ENCODE results near the gene POU6F2. TPM values are rescaled to one million over a fixed set of nuclear protein-coding genes. Genes with fewer than 3 reads are reported as not detected.

Gene POU6F2
- total and polyA plus RNA-seq, 8 donors, result 0.37 TPM; not detected in 7

GRCh38 chr7:39295796-39296195 lies 318.1 kb downstream of the POU6F2 start:
- no peaks in the 10 kb centered on the region for H3K9me3 ChIP-seq
- TF ChIP-seq POLR2AphosphoS5 (IDR thresholded peaks at IDR 0.05), result no peak
- TF ChIP-seq POLR2A (IDR thresholded peaks at IDR 0.05), result no peak
- no peak for TF ChIP-seq CTCF (IDR thresholded peaks at IDR 0.05)
- peaks cover 0 to 12% (median 0%) of the 10 kb centered on the region in 4 donors for H3K4me1 ChIP-seq
- H3K4me3 ChIP-seq, result no peak overlapping the region
- no peak overlapping the region for H3K27ac ChIP-seq
- DNase-seq, result peak in 1 of 2 donors; percentile 29
- no peaks in the 10 kb centered on the region for H3K36me3 ChIP-seq
- H3K27me3 ChIP-seq, result no peaks in the 10 kb centered on the region
- intact Hi-C loops (cut with DNase I; ENCODE audit: low total_unique reads), result no loop called here

- H3K27ac ChIP-seq, result peak overlapping the region in 1 of 5 donors; percentile 50
- intact Hi-C loops (cut with DNase I; ENCODE audit: low total_unique reads), result no loop called here
- no peak for DNase-seq
- H3K9me3 ChIP-seq, result no peaks in the 10 kb centered on the region
- no peak overlapping the region for H3K4me3 ChIP-seq
- H3K4me1 ChIP-seq, result peaks cover 0 to 12% (median 0%) of the 10 kb centered on the region in 4 donors
- H3K27me3 ChIP-seq, result no peaks in the 10 kb centered on the region
- H3K36me3 ChIP-seq, result no peaks in the 10 kb centered on the region
- 63 to 71% (median 64%) methylated on average over 6 of the region's 6 CpGs for WGBS, 5 donors
- no peak for TF ChIP-seq EP300 (IDR thresholded peaks at IDR 0.05)
- TF ChIP-seq POLR2A (IDR thresholded peaks at IDR 0.05), result no peak
- no peak for TF ChIP-seq POLR2AphosphoS5 (IDR thresholded peaks at IDR 0.05)
Measured at GRCh38 chr7:39299695-39300094, 322.0 kb downstream of the POU6F2 start.

GRCh38 chr7:39300276-39300675 lies 322.6 kb downstream of the POU6F2 start:
- Histone ChIP-seq H3K4me3 (no peak overlapping the region), H3K36me3 (no peaks in the 10 kb centered on the region), H3K27ac (peak overlapping the region in 1 of 5 donors; percentile 50), H3K4me1 (peaks cover 0 to 12% (median 0%) of the 10 kb centered on the region in 4 donors), H3K27me3 (no peaks in the 10 kb centered on the region), H3K9me3 (no peaks in the 10 kb centered on the region)
- 50 to 78% (median 59%) methylated on average over 8 of the region's 8 CpGs for WGBS, 5 donors
- no peak for DNase-seq
- intact Hi-C loops (cut with DNase I; ENCODE audit: low total_unique reads), result no loop called here
- no peak for TF ChIP-seq EP300 (IDR thresholded peaks at IDR 0.05)
- TF ChIP-seq CTCF (IDR thresholded peaks at IDR 0.05), result no peak
- no peak for TF ChIP-seq POLR2A (IDR thresholded peaks at IDR 0.05)
- TF ChIP-seq POLR2AphosphoS5 (IDR thresholded peaks at IDR 0.05), result no peak

- H3K36me3 ChIP-seq, result no peaks in the 10 kb centered on the region
- H3K4me1 ChIP-seq, result peaks cover 0 to 12% (median 0%) of the 10 kb centered on the region in 4 donors
- no peaks in the 10 kb centered on the region for H3K9me3 ChIP-seq
- H3K27me3 ChIP-seq, result no peaks in the 10 kb centered on the region
- intact Hi-C loops (cut with DNase I; ENCODE audit: low total_unique reads), result no loop called here
- no peak for DNase-seq
- TF ChIP-seq EP300 (IDR thresholded peaks at IDR 0.05), result no peak
- no peak for TF ChIP-seq POLR2AphosphoS5 (IDR thresholded peaks at IDR 0.05)
- no peak for TF ChIP-seq CTCF (IDR thresholded peaks at IDR 0.05)
- TF ChIP-seq POLR2A (IDR thresholded peaks at IDR 0.05), result no peak
- H3K4me3 ChIP-seq, result no peak overlapping the region
- H3K27ac ChIP-seq, result no peak overlapping the region
Measured at GRCh38 chr7:39301543-39301942, 323.8 kb downstream of the POU6F2 start.

GRCh38 chr7:39304178-39304577 lies 326.5 kb downstream of the POU6F2 start:
- Histone ChIP-seq H3K4me1 (peaks cover 0 to 12% (median 0%) of the 10 kb centered on the region in 4 donors), H3K27me3 (no peaks in the 10 kb centered on the region), H3K9me3 (no peaks in the 10 kb centered on the region), H3K4me3 (no peak overlapping the region), H3K27ac (no peak overlapping the region), H3K36me3 (no peaks in the 10 kb centered on the region)
- DNase-seq, result no peak
- intact Hi-C loops (cut with DNase I; ENCODE audit: low total_unique reads), result no loop called here
- WGBS, 5 donors, result 70 to 89% (median 72%) methylated on average over 6 of the region's 6 CpGs
- TF ChIP-seq CTCF (IDR thresholded peaks at IDR 0.05) (no peak), EP300 (IDR thresholded peaks at IDR 0.05) (no peak), POLR2AphosphoS5 (IDR thresholded peaks at IDR 0.05) (no peak), POLR2A (IDR thresholded peaks at IDR 0.05) (no peak)
